HG03097 (cell line): Measurements from ENCODE around the gene CCHCR1.
"Not testable (repeated sequence)": the region's sequence is repeated elsewhere in the genome, so short reads cannot be mapped to it uniquely, and the experiment has no call there.

Experiments used
- ATAC-seq: cut with Tn5 transposase; IDR thresholded peaks from one replicate; pipeline ENCODE4 v1.9.1; 2021; ENCODE audit not compliant: unreplicated experiment, low FRiP score

The CCHCR1 gene

DNA sequence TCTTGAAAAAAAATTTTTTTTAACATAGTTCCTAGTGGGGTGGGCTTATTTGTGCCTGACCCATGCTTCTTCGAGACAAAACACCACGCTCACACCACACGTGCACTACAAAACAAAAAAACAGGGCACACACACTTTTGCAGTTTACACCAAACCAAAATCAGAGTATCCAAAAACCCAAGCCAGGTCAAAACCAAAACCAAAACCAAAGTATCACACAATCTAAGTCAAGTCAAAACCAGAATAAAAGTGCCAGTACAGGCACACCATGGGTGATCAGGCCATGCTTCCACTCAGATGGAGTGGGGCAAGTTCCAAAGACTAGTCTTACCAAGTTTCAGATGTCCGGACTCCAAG, 28.1 kb upstream of the CCHCR1 start:
- not testable (repeated sequence) for ATAC-seq

DNA sequence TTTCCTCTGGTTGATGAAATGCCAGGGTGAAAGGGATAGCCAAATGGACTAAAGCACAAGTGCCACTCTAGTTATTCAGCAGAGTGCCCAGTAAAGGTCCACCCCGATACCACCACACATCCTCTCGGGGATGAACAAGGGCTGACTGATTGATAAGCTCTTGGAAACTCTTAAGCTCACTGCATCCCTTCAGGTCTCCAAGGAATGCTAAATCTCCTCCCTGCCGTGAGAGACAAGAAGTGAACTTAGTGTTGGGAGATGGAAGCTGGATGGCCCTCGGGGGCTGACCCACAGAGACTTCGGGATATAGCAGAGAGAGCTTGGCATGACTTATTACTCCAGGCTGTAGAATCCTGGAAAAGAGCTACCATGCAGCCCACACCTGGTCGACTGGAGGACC, 26.3 kb upstream of the CCHCR1 start:
- not testable (repeated sequence) for ATAC-seq

DNA sequence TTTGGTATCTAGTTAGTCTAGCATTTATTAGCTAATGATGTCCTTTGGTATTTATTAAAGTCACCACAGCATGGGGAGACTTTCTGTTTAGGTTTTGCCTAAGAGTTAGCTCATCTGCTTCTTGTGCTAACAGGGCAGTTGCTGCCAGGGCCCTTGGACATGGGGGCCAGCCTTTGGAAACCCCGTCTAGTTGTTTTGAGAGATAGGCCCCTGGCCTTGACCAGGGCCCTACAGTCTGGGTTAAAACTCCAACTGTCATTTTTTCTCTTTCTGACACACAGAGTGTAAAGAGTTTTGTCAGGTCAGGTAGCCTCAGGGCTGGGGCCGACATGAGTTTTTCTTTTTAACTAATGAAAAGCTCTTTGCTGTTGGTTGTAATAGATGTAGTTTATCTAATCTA, 25.7 kb upstream of the CCHCR1 start:
- ATAC-seq = not testable (repeated sequence)

DNA sequence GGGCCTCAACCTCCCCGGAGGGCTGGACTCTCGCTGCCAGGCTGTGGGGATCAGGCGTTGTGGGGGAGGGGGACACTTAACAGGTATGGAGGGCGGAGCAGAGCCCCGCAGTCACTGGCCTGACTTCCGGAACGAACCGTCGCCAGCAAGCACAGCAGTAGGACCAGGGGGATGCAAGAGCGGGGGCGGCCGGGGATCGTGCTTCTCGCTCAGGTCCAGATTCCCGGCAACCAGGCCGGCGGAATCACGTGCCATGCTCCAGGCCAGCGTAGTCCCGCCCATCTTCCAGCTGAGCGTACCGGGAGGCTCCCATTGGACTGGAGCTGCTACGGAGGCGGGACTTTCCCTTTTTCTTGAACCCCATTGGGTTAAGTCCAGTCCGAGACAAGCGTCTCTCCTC, 22.9 kb upstream of the CCHCR1 start:
- ATAC-seq = no peak

DNA sequence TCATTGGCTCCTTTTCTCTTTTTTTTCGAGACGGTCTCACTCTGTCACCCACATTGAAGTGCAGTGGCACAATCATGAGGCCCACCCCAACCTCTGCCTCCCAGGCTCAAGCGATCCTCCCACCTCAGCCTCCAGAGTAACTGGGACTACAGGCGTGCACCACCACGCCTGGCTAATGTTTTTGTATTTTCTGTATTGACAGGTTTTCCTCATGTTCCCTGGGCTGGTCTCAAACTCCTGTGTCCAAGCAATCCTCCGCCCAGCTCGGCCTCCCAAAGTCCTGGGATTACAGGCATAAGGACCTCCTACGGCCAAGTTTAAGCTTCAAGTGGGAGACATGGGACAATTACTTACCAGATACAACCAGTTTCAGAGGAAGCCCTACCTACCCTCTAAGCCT, 22.3 kb upstream of the CCHCR1 start:
- no peak for ATAC-seq

DNA sequence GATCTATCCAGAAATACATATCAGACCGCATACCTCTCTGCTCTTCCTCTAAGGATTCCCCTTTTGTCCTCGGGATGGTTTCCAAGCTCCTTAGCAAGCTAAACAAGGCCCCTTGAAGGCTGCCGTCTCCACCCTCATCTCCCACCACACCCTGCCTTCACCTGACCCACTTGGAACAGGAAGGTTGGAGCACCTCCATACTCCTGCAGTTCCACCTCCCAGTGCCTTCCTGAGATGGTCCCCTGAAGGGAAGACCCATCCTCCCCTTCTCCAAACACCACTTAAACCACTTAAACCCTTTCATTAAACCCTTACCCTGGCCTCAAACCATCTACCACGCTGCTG, 21.4 kb upstream of the CCHCR1 start:
- ATAC-seq = no peak

DNA sequence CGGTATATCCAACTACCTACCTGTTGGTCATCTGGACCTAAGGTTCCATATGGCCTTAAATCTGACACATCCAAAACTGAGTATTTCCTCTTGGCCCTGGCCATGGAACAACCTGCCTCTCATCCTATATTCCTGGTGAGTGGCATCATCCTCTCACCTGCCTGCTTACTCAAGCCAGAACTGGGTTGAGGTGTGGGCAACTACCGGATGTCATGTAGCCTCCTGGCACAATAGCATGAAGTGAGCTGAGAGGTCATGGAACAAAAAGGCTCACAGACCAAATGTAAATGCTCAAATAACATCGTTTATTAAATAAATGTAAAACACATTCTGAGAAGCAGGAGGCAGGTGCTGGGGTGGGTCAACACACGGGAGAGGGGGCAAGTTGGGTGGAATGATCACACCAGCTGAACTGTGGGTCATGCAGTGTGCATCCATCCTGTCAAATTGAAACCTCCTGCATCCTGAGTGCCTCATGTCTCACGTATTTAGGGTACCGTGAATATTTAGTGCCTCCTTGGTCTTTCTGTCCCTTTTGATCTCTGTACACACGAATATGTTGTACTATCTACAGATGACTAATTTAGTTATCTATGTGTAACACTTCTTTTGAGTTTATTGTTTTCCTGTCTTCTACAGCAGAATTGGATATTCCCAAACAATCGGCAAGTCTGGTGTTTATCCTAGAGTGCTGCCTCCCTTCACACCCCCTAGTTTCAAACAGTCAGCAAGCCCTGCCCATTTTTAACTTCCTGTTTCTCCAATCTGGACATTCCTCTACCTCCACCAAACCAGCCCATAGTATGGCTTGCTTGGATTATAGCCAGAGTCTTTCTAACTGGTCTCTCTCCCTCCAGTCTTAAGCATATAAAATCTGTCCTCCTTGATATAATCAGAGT, 20.8 kb upstream of the CCHCR1 start:
- no peak for ATAC-seq

DNA sequence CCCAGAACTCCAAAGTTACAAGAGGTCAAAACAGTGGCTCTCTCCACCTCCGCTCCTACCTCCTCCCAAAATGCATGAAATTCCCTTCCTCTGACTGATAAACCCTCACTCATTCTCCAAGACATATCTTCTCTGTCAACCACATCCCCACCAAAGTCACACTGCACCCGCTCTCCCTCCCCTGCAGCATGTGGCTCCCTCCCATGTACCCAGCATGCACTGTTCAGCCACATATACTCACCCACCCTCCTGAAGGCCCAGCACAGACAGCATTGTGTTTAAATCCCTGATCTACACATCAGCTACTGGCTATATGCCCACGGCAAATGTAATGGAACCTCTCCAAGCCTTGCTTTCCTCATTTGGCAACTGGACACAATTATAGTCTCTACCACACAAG, 18.4 kb upstream of the CCHCR1 start:
- ATAC-seq = no peak

DNA sequence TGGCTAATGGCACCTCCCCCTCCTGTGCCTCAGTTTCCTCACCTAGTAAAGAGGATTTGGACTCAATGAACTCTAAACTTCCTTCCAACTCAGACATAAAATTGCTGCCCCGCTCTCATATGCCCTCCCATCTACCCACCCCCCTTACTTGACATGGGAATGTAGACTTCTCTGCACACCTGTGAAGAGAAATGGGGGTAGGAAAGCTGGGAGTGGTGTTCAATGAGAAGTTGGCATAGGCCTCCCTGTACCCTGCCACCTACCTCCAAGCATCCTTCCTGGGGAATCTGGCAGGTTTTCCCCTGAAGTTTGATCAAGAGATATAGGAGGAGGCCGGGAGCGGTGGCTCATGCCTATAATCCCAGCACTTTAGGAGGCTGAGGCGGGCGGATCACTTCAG, 16.8 kb upstream of the CCHCR1 start:
- no peak for ATAC-seq

DNA sequence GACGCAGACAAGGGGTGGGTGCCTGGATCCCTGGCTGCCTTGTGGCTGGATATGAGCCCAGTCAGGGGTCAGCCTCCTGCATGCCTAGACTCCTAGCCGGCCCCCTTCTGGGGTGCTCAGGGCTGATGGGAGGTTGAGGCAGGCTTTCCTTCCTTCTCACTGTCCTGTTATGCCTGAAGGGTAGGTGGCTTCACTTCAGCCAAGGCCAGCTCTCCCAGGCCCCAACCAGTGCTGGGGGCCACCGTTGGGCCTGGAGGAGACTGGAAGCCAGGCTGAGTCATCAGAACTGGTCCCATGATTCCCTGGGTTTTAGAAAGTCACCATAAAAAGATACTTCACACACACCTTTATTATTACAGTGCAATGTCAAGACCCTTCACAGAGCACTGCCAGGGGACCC, 15.8 kb upstream of the CCHCR1 start:
- no peak for ATAC-seq

DNA sequence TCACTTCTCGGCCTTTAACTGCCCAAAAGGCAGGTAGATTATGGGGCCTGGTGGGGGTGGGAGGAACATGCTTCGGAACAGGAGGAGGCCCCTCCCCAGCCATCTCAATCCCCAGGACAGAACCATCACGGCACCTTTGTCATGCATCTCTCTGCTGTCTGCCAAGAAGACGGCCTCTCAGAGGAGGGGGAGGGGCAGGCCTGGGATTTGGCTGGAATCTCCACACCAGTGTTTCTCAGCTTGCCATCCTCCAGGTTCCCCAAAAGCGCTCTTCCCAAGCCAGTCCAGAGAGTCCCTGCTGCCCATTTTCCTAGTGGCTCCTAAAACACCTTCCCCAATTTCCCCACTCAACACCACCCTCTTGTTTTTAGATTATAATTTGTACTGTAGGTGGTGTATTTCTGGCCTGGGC, 15.4 kb upstream of the CCHCR1 start:
- ATAC-seq = no peak

DNA sequence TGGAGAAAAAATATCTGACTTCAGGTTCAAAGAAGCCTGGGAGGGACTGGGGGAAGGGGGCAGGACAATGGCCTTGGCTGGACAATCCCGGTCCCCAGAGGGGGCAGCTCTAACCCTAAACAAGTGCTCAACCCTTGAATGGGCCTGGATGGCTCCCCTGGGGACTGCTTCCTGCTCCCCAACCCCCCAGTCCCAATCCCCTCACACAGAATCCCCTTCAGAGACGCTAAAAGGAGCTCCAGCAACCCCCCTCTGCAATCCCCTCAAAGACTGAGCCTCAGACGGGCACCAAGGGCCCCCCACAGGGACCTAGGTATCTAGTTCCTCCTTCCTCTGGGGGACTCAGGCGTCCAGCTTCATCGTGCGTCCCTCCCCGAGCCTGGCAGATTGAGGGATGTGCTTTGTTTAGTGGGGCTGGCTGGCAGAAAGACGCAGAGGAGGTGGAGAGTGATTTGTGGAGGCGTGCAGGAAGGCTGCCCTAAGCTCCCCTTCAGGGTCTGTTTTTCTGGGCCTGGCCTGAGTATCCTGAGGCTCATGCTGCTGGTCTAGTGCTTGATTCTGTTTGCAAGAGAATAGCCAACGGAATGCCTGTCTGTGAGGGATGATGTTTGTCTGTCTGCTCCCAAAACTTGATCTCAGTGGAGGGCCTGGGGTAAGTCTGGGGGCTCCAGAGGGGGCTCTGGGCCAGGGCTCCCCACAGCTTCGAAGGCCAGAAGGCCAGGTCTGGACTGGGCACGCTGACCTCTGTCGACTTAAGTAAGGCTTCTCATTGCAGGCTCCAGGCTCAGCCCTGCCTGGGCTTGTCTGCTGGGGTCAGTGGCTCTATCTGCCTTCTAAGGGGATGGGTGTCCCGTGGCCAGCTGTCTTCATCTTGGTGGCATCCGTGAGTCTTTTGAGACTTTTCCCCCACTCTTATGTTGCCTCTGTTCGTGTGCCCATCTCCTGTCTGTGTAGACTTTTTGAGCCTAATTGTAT, 14.6 kb upstream of the CCHCR1 start:
- no peak for ATAC-seq

DNA sequence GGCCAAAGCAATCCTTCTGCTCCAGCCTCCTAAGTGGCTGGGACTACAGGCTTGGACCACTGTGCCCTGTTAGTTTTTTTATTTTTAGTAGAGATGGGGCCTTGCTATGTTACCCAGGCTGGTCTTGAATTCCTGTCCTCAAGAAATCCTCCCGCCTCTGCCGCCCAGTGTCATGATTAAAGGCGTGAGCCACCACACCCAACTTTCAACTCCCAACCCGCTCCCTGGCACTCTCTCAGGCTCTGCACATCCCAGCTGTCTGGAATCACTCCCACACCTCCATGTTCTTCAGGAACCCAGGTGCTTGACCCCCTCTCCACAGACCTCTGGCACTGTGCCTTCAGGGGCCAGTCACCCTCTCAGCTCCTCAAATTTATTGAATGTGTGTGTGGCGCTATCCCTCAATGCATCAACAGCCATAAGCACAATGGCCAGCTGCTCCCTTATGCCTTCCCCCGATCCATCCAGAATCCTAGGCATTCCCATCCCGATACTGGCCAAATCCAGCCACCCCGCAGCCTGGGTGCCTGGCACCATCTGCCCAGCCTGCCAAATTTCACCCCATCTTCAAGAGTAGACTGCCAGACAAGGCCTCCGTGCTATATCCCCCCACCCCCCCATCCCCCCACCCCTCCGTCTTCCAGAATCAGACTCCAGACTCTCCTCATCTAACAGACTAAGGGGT, 13.5 kb upstream of the CCHCR1 start:
- no peak for ATAC-seq

DNA sequence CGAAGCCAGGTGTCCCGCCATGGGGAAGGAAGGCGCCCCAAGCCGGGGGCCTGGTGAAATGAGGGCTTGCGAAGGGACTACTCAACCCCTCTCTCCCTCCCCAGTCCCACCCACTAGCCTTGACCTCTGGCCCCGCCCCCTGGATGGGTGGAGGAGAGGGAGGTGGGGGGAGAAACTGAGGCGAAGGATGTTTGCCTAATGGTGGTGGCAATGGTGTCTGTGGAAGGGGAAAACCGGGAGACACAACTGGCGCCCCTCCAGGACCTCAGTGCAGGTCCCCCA, 12.9 kb upstream of the CCHCR1 start, which contains the start of gene POU5F1:
Gene POU5F1 (minus strand): TSS at position 83 of the 282 bp plus-strand sequence. CDS start 62 bp downstream, at position 21.
- no peak for ATAC-seq

DNA sequence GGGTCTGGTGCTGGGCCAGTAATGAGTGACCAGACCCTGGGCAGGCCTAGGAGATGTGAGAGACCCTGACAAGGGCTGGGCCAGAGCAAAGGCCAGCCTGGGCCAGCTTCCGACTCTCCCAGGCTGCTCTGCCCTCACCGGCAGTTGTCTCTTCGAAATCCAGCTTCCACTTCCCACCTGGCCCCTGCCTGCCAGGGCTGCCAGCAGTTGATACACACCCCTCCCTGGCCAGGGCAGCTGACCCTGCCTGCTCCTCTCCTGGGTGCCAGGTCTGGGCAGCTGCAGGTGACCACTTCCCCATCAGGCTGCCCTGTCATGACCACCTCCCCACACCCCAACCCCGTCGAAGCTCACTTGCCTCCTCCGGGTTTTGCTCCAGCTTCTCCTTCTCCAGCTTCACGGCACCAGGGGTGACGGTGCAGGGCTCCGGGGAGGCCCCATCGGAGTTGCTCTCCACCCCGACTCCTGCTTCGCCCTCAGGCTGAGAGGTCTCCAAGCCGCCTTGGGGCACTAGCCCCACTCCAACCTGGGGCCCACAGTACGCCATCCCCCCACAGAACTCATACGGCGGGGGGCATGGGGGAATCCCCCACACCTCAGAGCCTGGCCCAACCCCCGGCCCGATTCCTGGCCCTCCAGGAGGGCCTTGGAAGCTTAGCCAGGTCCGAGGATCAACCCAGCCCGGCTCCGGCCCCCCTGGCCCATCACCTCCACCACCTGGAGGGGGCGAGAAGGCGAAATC, 12.4 kb upstream of the CCHCR1 start:
- not testable (repeated sequence) for ATAC-seq

DNA sequence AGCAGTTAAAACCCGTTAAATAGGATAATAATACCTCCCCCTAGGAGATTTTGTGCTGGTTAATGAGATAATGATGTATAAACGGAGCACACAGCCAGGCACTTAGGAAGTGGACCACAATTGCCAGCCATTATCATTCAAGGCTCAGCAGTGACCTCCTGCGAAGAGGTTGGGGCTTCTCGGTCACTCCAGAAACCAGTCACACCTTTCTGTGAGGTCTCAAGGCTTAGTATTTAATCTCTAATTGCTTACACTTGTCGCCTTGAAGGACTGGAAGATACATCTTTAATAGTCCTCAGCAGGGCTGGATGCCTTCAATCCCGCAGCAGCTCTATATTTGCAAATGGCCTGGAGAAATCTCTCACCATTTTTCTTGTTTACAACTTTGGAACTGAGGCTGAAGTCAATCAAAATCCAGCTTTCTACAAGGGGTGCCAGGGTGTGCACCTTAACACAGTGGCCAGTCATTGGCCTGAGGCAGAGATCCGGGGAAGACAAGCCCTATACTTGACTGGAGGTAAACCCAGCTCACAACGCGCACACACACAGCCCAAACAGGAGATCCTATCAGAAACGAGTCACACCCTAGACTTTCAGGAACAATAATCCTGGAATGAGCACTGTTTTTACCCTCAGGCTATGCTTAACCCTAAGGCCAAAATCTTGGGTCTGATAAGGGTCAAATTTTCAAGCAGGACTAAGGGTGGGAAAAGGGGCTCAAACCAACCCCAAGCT, 11.7 kb upstream of the CCHCR1 start:
- ATAC-seq = no peak

DNA sequence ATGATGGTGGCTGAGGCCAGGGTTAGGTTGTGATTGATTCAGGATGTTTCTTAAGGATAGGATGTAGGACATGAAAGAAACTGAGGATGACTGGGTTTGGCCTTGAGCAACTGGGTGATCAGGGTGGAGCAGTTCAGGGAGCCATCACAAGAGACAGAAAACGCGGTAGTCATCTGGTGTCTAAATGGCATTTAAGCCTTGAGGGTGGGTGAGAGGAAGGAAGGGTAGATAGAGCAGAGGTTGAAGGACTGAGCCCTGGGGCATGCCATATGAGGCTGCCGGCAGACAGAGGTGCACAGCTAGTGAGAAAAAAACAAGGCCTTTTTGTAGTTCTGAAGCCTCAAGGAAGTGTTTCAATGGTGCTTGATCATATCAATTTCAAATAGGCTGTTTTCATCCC, 11.0 kb upstream of the CCHCR1 start:
- no peak for ATAC-seq

DNA sequence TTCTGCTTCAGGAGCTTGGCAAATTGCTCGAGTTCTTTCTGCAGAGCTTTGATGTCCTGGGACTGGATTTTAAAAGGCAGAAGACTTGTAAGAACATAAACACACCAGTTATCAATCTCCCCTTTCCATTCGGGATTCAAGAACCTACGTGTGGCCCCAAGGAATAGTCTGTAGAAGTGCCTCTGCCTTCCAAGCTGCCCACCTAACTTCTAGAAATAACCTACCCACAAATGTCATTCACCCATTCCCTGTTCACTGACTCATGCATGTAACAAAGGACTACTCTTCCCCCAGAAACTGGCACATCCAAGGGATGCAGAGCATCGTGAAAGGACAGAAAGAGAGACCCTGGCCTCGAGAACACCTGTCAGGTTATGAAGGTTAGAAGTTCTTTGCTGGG, 8.4 kb upstream of the CCHCR1 start:
- ATAC-seq = no peak

DNA sequence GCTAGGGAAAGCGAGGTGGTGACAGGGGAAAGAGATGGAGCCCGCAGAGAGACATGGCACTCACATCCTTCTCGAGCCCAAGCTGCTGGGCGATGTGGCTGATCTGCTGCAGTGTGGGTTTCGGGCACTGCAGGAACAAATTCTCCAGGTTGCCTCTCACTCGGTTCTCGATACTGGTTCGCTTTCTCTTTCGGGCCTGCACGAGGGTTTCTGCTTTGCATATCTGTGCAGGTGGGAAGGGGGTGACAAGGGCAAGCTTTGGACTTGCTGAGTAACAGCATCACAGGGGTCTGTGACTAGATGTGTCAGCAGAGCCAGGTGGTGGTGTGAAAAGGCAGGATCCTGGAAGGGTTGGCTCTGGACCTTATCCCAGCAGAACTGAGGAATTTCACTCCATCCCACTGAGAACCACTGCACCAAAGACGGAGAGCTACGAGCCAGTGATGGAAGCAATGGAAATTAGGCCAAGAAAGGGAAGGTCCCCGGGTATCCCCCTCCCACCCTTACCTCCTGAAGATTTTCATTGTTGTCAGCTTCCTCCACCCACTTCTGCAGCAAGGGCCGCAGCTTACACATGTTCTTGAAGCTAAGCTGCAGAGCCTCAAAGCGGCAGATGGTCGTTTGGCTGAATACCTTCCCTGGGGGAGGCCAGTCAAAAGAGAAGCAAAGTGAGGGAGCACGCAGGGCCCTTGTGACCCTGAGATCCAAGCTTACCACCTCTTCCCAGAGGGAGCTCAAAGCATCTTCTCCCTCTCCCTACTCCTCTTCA, 7.6 kb upstream of the CCHCR1 start:
- not testable (repeated sequence) for ATAC-seq
